Neural progenitor cell (in vitro differentiated cells): ENCODE data around the gene PPP1CB. TPM values are rescaled to one million over a fixed set of nuclear protein-coding genes. Genes with fewer than 3 reads are reported as not detected.

Experiments
- DNase-seq: peaks from one replicate; pipeline ENCODE4 v3.0.0-alpha.2; 2016; ENCODE audit warnings: low spot score
- H2AFZ ChIP-seq: fragments of 200-600 bp; sonication (generic); replicated peaks from 2 replicates; pipeline ENCODE4 v1.6.1; 2016; ENCODE audit warnings: antibody characterized with exemption
- H3F3A ChIP-seq: fragments of 200-600 bp; sonication (generic); 2 replicates; pipeline ENCODE4 v1.6.1; 2016; ENCODE audit warnings: antibody characterized with exemption, low read depth
- H3K27ac ChIP-seq: fragments of 200-600 bp; sonication (generic); 2 replicates; pipeline ENCODE4 v1.5.1; 2016; ENCODE audit warnings: mild to moderate bottlenecking
- H3K27me3 ChIP-seq: fragments of 200-600 bp; sonication (generic); 2 replicates; pipeline ENCODE4 v1.6.1; 2016; ENCODE audit warnings: mild to moderate bottlenecking, moderate library complexity
- H3K36me3 ChIP-seq: fragments of 200-600 bp; sonication (generic); 2 replicates; pipeline ENCODE4 v1.5.1; 2016
- H3K4me1 ChIP-seq: fragments of 200-600 bp; sonication (generic); 2 replicates; pipeline ENCODE4 v1.6.1; 2016; ENCODE audit warnings: mixed run types
- H3K4me2 ChIP-seq: fragments of 200-600 bp; sonication (generic); 2 replicates; pipeline ENCODE4 v1.6.1; 2016
- H3K4me3 ChIP-seq: fragments of 200-600 bp; sonication (generic); 2 replicates; pipeline ENCODE4 v1.5.1; 2016
- H3K79me2 ChIP-seq: fragments of 200-600 bp; sonication (generic); 2 replicates; pipeline ENCODE4 v1.6.1; 2016; ENCODE audit warnings: low read depth
- H3K9ac ChIP-seq: fragments of 200-600 bp; sonication (generic); 2 replicates; pipeline ENCODE4 v1.6.1; 2016
- H3K9me3 ChIP-seq: fragments of 200-600 bp; sonication (generic); 2 replicates; pipeline ENCODE4 v1.5.1; 2016; ENCODE audit warnings: low read depth
- H4K20me1 ChIP-seq: fragments of 200-600 bp; sonication (generic); 2 replicates; pipeline ENCODE4 v1.6.1; 2016; ENCODE audit warnings: low read depth
- H3K27ac Mint-ChIP-seq: 3 replicates; pipeline ENCODE4 v1.8.0; 2021; ENCODE audit warnings: mixed read lengths
- H3K27me3 Mint-ChIP-seq: 2 replicates; pipeline ENCODE4 v1.8.0; 2022; ENCODE audit warnings: low read depth, mild to moderate bottlenecking, inconsistent platforms, moderate library complexity, mixed read lengths; ENCODE audit not compliant: insufficient read depth
- H3K36me3 Mint-ChIP-seq: 3 replicates; pipeline ENCODE4 v1.8.0; 2021; ENCODE audit warnings: mixed read lengths
- H3K4me1 Mint-ChIP-seq: 3 replicates; pipeline ENCODE4 v1.8.0; 2021; ENCODE audit warnings: mixed read lengths
- H3K4me3 Mint-ChIP-seq: 3 replicates; pipeline ENCODE4 v1.8.0; 2021; ENCODE audit warnings: mild to moderate bottlenecking, moderate library complexity, mixed read lengths
- H3K9me3 Mint-ChIP-seq: 3 replicates; pipeline ENCODE4 v1.8.0; 2020; ENCODE audit warnings: mixed read lengths
- EZH2 ChIP-seq: fragments of 200-600 bp; sonication (generic); IDR thresholded peaks from 2 replicates; pipeline ENCODE4 v1.6.1; 2017; ENCODE audit warnings: antibody characterized with exemption, mild to moderate bottlenecking, moderate library complexity
- EZH2phosphoT487 ChIP-seq: fragments of 200-600 bp; sonication (generic); IDR thresholded peaks from 2 replicates; pipeline ENCODE4 v1.6.1; 2017; ENCODE audit warnings: antibody characterized with exemption
- total RNA-seq: library from RNA; depleted of rRNA; stranded (reverse); fragments of >200 nt; gene quantifications from 2 replicates; pipeline ENCODE4 v1.2.3, GENCODE V29; 2015; ENCODE audit warnings: low replicate concordance
- TF ChIP-seq, protein P1 (sequence below): fragments of 200-600 bp; sonication (generic); IDR thresholded peaks from 2 replicates; pipeline ENCODE4 v1.5.1; 2017; ENCODE audit warnings: antibody characterized with exemption, mild to moderate bottlenecking

Gene PPP1CB
- total RNA-seq, 1 donor from 2014 or later: 244 TPM

DNA sequence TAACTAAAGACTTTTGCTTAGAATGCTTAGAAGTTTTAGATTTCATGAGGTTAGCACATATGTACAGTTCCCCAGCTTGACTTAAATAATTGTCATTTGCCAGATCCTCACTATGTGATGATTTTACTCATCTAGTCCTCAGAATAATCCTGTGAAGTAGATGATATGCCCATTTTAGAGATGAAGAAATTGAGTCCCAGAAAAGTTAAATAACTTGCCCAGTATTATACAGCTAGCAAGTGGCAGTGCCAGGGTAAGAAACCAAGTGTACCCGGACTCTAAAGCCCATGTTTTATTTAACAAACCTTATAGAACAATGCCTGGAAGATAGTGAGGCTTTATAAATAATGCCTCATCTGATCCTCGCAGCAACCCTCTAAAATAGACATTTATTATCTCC is 87.3 kb downstream of the PPP1CB start:
- H3K36me3 ChIP-seq: no peaks in the 10 kb centered on the region
- H3K27ac ChIP-seq: no peak overlapping the region
- TF ChIP-seq, protein P1, sequence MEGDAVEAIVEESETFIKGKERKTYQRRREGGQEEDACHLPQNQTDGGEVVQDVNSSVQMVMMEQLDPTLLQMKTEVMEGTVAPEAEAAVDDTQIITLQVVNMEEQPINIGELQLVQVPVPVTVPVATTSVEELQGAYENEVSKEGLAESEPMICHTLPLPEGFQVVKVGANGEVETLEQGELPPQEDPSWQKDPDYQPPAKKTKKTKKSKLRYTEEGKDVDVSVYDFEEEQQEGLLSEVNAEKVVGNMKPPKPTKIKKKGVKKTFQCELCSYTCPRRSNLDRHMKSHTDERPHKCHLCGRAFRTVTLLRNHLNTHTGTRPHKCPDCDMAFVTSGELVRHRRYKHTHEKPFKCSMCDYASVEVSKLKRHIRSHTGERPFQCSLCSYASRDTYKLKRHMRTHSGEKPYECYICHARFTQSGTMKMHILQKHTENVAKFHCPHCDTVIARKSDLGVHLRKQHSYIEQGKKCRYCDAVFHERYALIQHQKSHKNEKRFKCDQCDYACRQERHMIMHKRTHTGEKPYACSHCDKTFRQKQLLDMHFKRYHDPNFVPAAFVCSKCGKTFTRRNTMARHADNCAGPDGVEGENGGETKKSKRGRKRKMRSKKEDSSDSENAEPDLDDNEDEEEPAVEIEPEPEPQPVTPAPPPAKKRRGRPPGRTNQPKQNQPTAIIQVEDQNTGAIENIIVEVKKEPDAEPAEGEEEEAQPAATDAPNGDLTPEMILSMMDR: no peak
- TF ChIP-seq EZH2phosphoT487 (no peak), EZH2 (no peak)
- H3K4me3 Mint-ChIP-seq: no peak overlapping the region
- no peaks in the 10 kb centered on the region for H3K27me3 ChIP-seq
- no peaks in the 10 kb centered on the region for H3K9me3 ChIP-seq
- no peaks in the 10 kb centered on the region for H3F3A ChIP-seq
- DNase-seq: no peak
- no peak overlapping the region for H3K9ac ChIP-seq
- no peaks in the 10 kb centered on the region for H3K36me3 Mint-ChIP-seq
- H4K20me1 ChIP-seq: no peaks in the 10 kb centered on the region
- H3K4me3 ChIP-seq: no peak overlapping the region
- no peaks in the 10 kb centered on the region for H3K27me3 Mint-ChIP-seq
- H3K4me1 ChIP-seq: no peaks in the 10 kb centered on the region
- H3K27ac Mint-ChIP-seq: no peak overlapping the region
- H3K9me3 Mint-ChIP-seq: no peaks in the 10 kb centered on the region
- H2AFZ ChIP-seq: no peak overlapping the region
- no peaks in the 10 kb centered on the region for H3K4me1 Mint-ChIP-seq
- H3K79me2 ChIP-seq: no peaks in the 10 kb centered on the region
- no peak overlapping the region for H3K4me2 ChIP-seq

DNA sequence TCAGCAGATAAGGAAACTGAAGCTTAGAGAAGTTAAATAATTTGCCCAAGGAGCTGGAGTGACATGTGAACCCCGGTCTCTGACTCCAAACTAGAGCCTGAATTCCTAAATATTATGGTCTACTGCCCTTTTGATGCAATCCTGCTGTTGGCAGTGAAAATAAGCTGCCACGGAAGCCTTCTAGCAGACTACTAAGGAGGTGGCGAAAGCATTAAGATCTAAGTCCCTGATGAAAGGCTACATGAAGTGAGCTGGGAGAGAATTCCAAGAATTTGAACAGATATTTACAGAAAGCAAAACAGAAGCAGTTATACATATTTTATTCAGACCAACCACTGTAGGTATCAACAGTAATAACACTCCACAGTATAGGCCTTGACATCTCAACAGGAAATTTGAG is 90.4 kb downstream of the PPP1CB start:
- Histone ChIP-seq H3F3A (no peaks in the 10 kb centered on the region), H3K9me3 (no peaks in the 10 kb centered on the region), H3K4me1 (no peaks in the 10 kb centered on the region), H3K4me3 (no peak overlapping the region), H3K36me3 (no peaks in the 10 kb centered on the region), H3K79me2 (no peaks in the 10 kb centered on the region), H3K27ac (no peak overlapping the region), H3K4me2 (no peak overlapping the region), H4K20me1 (no peaks in the 10 kb centered on the region), H3K9ac (no peak overlapping the region), H3K27me3 (no peaks in the 10 kb centered on the region), H2AFZ (no peak overlapping the region)
- Mint-ChIP-seq H3K4me3 (no peak overlapping the region), H3K9me3 (no peaks in the 10 kb centered on the region), H3K4me1 (no peaks in the 10 kb centered on the region), H3K27ac (peak overlapping the region; percentile 13), H3K36me3 (peaks cover 3% of the 10 kb centered on the region), H3K27me3 (no peaks in the 10 kb centered on the region)
- no peak for DNase-seq
- TF ChIP-seq EZH2 (no peak), EZH2phosphoT487 (no peak)
- TF ChIP-seq, protein P1: no peak

Other genes with a start within 250 kb of the PPP1CB start
- gene SPDYA, start 59.0 kb downstream of the PPP1CB start, total RNA-seq: 0.37 and 1.9 TPM in 2 replicates
- gene TRMT61B, start 118.5 kb downstream of the PPP1CB start, total RNA-seq: 15.1 and 23.9 TPM in 2 replicates
- gene WDR43, start 142.8 kb downstream of the PPP1CB start, total RNA-seq: 55.8 and 139 TPM in 2 replicates
- gene TOGARAM2, start 229.5 kb downstream of the PPP1CB start, total RNA-seq: 0.04 and 0.62 TPM in 2 replicates